Astrocyte (in vitro differentiated cells and primary cell): ENCODE data around the gene SETD6.

Source experiments
- EZH2 ChIP-seq: IDR thresholded peaks from 2 replicates; pipeline ENCODE4 v1.6.1; 2012; ENCODE audit warnings: mild to moderate bottlenecking, low read length, inconsistent platforms; ENCODE audit not compliant: insufficient read depth
- TF ChIP-seq, protein P1 (sequence below): IDR thresholded peaks from 2 replicates; pipeline ENCODE4 v1.5.1; 2011; ENCODE audit warnings: low read depth, mild to moderate bottlenecking, inconsistent platforms, low read length, moderate library complexity; ENCODE audit not compliant: insufficient read depth

DNA sequence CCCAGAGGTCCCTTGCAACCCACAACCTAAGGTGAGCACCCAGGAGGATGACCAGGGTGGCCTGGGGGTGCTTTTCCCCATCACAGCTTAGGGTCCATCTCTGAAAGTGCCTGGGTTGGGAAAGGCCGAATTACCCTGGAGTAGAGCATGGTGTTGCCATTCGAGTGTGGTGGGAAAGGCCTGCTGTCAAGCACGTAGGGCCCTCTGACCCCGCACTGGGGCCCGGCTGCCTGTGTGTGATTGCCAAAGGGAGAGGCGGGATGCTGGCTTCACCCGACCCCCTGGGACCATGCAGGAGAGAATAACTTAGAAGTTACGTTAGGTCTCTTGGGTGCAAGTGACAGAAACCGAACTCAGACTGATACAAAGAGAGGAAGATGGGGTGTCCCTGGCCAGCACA, 43.1 kb upstream of the SETD6 start:
- TF ChIP-seq, protein P1, sequence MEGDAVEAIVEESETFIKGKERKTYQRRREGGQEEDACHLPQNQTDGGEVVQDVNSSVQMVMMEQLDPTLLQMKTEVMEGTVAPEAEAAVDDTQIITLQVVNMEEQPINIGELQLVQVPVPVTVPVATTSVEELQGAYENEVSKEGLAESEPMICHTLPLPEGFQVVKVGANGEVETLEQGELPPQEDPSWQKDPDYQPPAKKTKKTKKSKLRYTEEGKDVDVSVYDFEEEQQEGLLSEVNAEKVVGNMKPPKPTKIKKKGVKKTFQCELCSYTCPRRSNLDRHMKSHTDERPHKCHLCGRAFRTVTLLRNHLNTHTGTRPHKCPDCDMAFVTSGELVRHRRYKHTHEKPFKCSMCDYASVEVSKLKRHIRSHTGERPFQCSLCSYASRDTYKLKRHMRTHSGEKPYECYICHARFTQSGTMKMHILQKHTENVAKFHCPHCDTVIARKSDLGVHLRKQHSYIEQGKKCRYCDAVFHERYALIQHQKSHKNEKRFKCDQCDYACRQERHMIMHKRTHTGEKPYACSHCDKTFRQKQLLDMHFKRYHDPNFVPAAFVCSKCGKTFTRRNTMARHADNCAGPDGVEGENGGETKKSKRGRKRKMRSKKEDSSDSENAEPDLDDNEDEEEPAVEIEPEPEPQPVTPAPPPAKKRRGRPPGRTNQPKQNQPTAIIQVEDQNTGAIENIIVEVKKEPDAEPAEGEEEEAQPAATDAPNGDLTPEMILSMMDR = no peak
- no peak for TF ChIP-seq EZH2
